HFFc6 (cell line): ENCODE measurements around the gene CISTR. TPM values are rescaled to one million over a fixed set of nuclear protein-coding genes. Genes with fewer than 3 reads are reported as not detected.

Source experiments
- DNase-seq: peaks from one replicate; pipeline ENCODE4 v3.0.0-alpha.2; 2018
- H3K27ac Mint-ChIP-seq: 2 replicates; pipeline ENCODE4 v1.8.0; 2020; ENCODE audit warnings: mild to moderate bottlenecking, mixed read lengths
- H3K27me3 Mint-ChIP-seq: 2 replicates; pipeline ENCODE4 v1.8.0; 2021; ENCODE audit warnings: mild to moderate bottlenecking, moderate library complexity, mixed read lengths; ENCODE audit not compliant: insufficient read depth
- H3K36me3 Mint-ChIP-seq: 2 replicates; pipeline ENCODE4 v1.8.0; 2021; ENCODE audit warnings: low read depth, mixed read lengths
- H3K4me1 Mint-ChIP-seq: 2 replicates; pipeline ENCODE4 v1.8.0; 2020; ENCODE audit warnings: low read depth, mixed read lengths
- H3K4me3 Mint-ChIP-seq: 2 replicates; pipeline ENCODE4 v1.8.0; 2020; ENCODE audit warnings: mild to moderate bottlenecking, moderate library complexity, mixed read lengths
- H3K9me3 Mint-ChIP-seq: 2 replicates; pipeline ENCODE4 v1.8.0; 2020; ENCODE audit warnings: mild to moderate bottlenecking, mixed read lengths
- CTCF ChIP-seq: fragments of 200-600 bp; sonication (generic); IDR thresholded peaks from 2 replicates; pipeline ENCODE4 v1.5.0; 2021; ENCODE audit warnings: antibody characterized with exemption, mild to moderate bottlenecking
- total RNA-seq, 6 experiments: library from RNA; stranded (reverse); fragmentation: NEBNext Ultra II Directional; extraction: Animal tissue kit (Norgen Biotek cat#: 25700); gene quantifications; 2 replicates in 1 of 6; 3 replicates in 5 of 6; pipeline ENCODE4 v1.2.3, GENCODE V29; 2021

The CISTR gene
- total RNA-seq, 6 experiments from 2014 or later, result not detected

GRCh38 chr12:53757101-53757770 lies 5.5 kb upstream of the CISTR start:
- DNase-seq, result peak; percentile 39

GRCh38 chr12:53756300-53757100 lies 4.7 kb upstream of the CISTR start:
- no peaks in the 10 kb centered on the region for H3K9me3 Mint-ChIP-seq
- H3K36me3 Mint-ChIP-seq, result no peaks in the 10 kb centered on the region
- peaks cover 6% of the 10 kb centered on the region; the same call in 1 of the 2 replicates for H3K4me1 Mint-ChIP-seq
- TF ChIP-seq CTCF, result no peak
- no peak overlapping the region for H3K27ac Mint-ChIP-seq
- no peak overlapping the region; the same call in 1 of the 2 replicates for H3K4me3 Mint-ChIP-seq
- DNase-seq, result no peak
- peaks cover 36% of the 10 kb centered on the region for H3K27me3 Mint-ChIP-seq

More at GRCh38 chr12:53757101-53757770, 5.5 kb upstream of the CISTR start:
- no peaks in the 10 kb centered on the region for H3K36me3 Mint-ChIP-seq
- H3K27ac Mint-ChIP-seq, result no peak overlapping the region
- H3K4me3 Mint-ChIP-seq, result peak overlapping the region; percentile 54
- no peaks in the 10 kb centered on the region for H3K9me3 Mint-ChIP-seq
- H3K4me1 Mint-ChIP-seq, result peaks cover 8% of the 10 kb centered on the region; the same call in 1 of the 2 replicates
- peak; percentile 91 for TF ChIP-seq CTCF
- H3K27me3 Mint-ChIP-seq, result peaks cover 36% of the 10 kb centered on the region

GRCh38 chr12:53755893-53756292 lies 4.1 kb upstream of the CISTR start:
- no peak for DNase-seq
- H3K4me1 Mint-ChIP-seq, result no peaks in the 10 kb centered on the region
- no peak overlapping the region for H3K27ac Mint-ChIP-seq
- no peaks in the 10 kb centered on the region for H3K36me3 Mint-ChIP-seq
- peaks cover 40% of the 10 kb centered on the region for H3K27me3 Mint-ChIP-seq
- H3K4me3 Mint-ChIP-seq, result no peak overlapping the region
- no peaks in the 10 kb centered on the region for H3K9me3 Mint-ChIP-seq
- no peak for TF ChIP-seq CTCF

- peaks cover 40% of the 10 kb centered on the region for H3K27me3 Mint-ChIP-seq
- no peaks in the 10 kb centered on the region for H3K36me3 Mint-ChIP-seq
- H3K9me3 Mint-ChIP-seq, result no peaks in the 10 kb centered on the region
- H3K4me1 Mint-ChIP-seq, result no peaks in the 10 kb centered on the region
- TF ChIP-seq CTCF, result peak; percentile 26; the same call in 1 of the 2 replicates
- H3K27ac Mint-ChIP-seq, result no peak overlapping the region
- H3K4me3 Mint-ChIP-seq, result no peak overlapping the region
- DNase-seq, result no peak
These were observed 3.7 kb upstream of the CISTR start for GRCh38 chr12:53755451-53755891.

- Mint-ChIP-seq H3K4me1 (no peaks in the 10 kb centered on the region), H3K27ac (no peak overlapping the region), H3K27me3 (peaks cover 35% of the 10 kb centered on the region), H3K36me3 (no peaks in the 10 kb centered on the region), H3K9me3 (no peaks in the 10 kb centered on the region), H3K4me3 (no peak overlapping the region)
- TF ChIP-seq CTCF, result no peak
- DNase-seq, result no peak
These were observed 3.0 kb upstream of the CISTR start for GRCh38 chr12:53754633-53755264.
